ACC112 (cell line): ENCODE results near the gene XPC.

ENCODE experiments used
- H2AFZ ChIP-seq: fragments of 200-600 bp; sonication (generic); one replicate; pipeline ENCODE4 v1.6.0; 2017; ENCODE audit warnings: antibody characterized with exemption, low read length; ENCODE audit not compliant: unreplicated experiment
- H3K27ac ChIP-seq: fragments of 200-600 bp; sonication (generic); 2 replicates; pipeline ENCODE4 v1.5.1; 2014; ENCODE audit warnings: low read depth, mild to moderate bottlenecking, antibody characterized with exemption, low read length, moderate library complexity
- H3K27me3 ChIP-seq: fragments of 200-600 bp; sonication (generic); 2 replicates; pipeline ENCODE4 v1.6.1; 2014; ENCODE audit warnings: mild to moderate bottlenecking, antibody characterized with exemption, low read length, moderate library complexity, mixed read lengths; ENCODE audit not compliant: insufficient read depth
- H3K36me3 ChIP-seq: fragments of 200-600 bp; sonication (generic); 2 replicates; pipeline ENCODE4 v1.6.1; 2016; ENCODE audit warnings: mild to moderate bottlenecking, antibody characterized with exemption, low read length, moderate library complexity, mixed read lengths; ENCODE audit not compliant: insufficient read depth
- H3K4me1 ChIP-seq: fragments of 200-600 bp; sonication (generic); one replicate; pipeline ENCODE4 v1.6.1; 2016; ENCODE audit warnings: low read length, mixed read lengths; ENCODE audit not compliant: insufficient read depth, unreplicated experiment, control insufficient read depth
- H3K4me3 ChIP-seq: fragments of 200-600 bp; sonication (generic); 2 replicates; pipeline ENCODE4 v1.5.1; 2014; ENCODE audit warnings: mild to moderate bottlenecking, low read depth, low read length
- H3K79me2 ChIP-seq: fragments of 200-600 bp; sonication (generic); one replicate; pipeline ENCODE4 v1.6.0; 2016; ENCODE audit warnings: low read length; ENCODE audit not compliant: control insufficient read depth, unreplicated experiment, insufficient read depth

The XPC gene

DNA sequence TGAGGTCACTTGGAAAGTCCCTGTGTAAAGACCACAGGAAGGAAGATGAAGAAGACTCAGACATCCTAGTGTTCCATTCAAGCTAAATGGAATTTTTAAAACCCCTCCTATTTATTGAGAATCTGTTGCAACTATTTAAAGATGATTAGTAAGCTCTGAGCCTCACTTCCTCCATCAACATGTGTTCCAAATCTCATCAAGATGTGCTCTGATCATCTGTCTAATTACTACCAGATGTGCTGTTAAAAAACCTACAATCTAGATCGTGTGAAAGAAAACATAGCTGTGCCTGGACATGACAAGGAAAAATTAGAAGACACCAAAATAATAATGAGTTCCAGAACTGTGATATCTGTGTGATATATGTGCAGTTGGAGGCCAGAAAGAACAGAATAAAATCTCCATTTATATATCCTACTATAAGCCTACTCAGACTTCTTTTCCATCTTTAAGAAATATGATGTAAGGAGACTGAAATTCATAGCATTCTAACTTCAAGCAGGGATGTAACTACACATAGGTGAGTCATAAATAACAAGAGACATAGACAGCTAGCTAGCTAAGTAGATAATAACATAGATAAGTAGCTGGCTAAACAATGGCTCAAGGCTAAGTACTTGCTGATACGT is 7.8 kb downstream of the XPC start:
- H2AFZ ChIP-seq, result no peak overlapping the region
- peaks cover 25% of the 10 kb centered on the region for H3K79me2 ChIP-seq
- peak overlapping the region; percentile 89 for H3K27ac ChIP-seq
- H3K4me1 ChIP-seq, result peaks cover 41% of the 10 kb centered on the region
- peak overlapping the region; percentile 12; the same call in 1 of the 2 replicates for H3K4me3 ChIP-seq
- H3K36me3 ChIP-seq, result peaks cover 37% of the 10 kb centered on the region
- no peaks in the 10 kb centered on the region for H3K27me3 ChIP-seq

DNA sequence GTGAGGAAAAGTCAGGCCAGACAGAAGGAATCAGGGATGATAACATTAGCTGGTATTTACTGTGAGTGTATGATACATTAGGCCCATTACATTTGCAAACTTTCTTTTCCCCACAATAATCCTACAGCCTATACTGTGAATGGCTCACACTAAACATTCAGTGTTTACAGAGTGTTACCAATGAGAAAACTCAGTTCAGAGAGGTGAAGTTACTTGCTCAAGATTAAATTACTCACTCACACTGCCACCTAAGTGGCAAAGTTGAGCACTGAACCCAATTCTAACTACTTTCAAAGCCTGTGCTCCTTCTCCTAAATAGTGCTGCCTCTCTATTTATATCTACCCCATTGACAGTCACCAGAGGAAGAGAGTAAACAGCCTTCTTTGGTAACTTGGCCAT is 8.5 kb downstream of the XPC start:
- Histone ChIP-seq H2AFZ (no peak overlapping the region), H3K4me1 (peaks cover 34% of the 10 kb centered on the region), H3K36me3 (peaks cover 37% of the 10 kb centered on the region), H3K27ac (peak overlapping the region; percentile 89), H3K4me3 (peak overlapping the region; percentile 12; the same call in 1 of the 2 replicates), H3K79me2 (peaks cover 18% of the 10 kb centered on the region), H3K27me3 (no peaks in the 10 kb centered on the region)

GRCh38 chr3:14169435-14169834 is 9.0 kb downstream of the XPC start:
- peak overlapping the region; percentile 89 for H3K27ac ChIP-seq
- H3K27me3 ChIP-seq, result no peaks in the 10 kb centered on the region
- peaks cover 14% of the 10 kb centered on the region for H3K79me2 ChIP-seq
- H3K4me3 ChIP-seq, result no peak overlapping the region
- peaks cover 30% of the 10 kb centered on the region for H3K4me1 ChIP-seq
- no peak overlapping the region for H2AFZ ChIP-seq
- peaks cover 41% of the 10 kb centered on the region for H3K36me3 ChIP-seq

GRCh38 chr3:14166877-14167603 is 11.4 kb downstream of the XPC start:
- H3K4me1 ChIP-seq, result peaks cover 26% of the 10 kb centered on the region
- H3K4me3 ChIP-seq, result no peak overlapping the region
- no peak overlapping the region for H3K27ac ChIP-seq
- no peaks in the 10 kb centered on the region for H3K27me3 ChIP-seq
- peaks cover 6% of the 10 kb centered on the region for H3K79me2 ChIP-seq
- H2AFZ ChIP-seq, result no peak overlapping the region
- H3K36me3 ChIP-seq, result peaks cover 58% of the 10 kb centered on the region

- no peaks in the 10 kb centered on the region for H3K79me2 ChIP-seq
- no peaks in the 10 kb centered on the region for H3K4me1 ChIP-seq
- peaks cover 64% of the 10 kb centered on the region for H3K36me3 ChIP-seq
- H3K27me3 ChIP-seq, result no peaks in the 10 kb centered on the region
- H2AFZ ChIP-seq, result no peak overlapping the region
- H3K4me3 ChIP-seq, result no peak overlapping the region
- H3K27ac ChIP-seq, result no peak overlapping the region
These were observed 16.2 kb downstream of the XPC start for GRCh38 chr3:14162178-14162577.

DNA sequence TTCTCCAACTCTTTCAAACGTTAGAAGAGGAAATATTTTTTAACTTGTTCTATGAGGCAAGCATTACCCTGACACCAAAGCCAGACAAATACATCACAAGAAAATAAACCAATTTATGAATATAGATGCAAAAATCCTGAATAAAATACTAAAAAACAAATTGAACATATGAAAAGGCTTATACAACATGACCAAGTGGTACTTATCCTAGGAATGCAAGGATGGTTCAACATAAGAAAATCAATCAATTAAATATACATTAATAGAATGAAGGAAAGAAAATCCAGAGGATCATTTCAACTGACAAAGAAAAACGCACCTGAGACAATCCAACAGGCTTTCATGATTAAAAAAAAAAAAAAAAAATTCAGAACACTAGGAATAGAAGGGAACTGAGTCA is 17.1 kb downstream of the XPC start:
- Histone ChIP-seq H3K27ac (no peak overlapping the region), H3K79me2 (no peaks in the 10 kb centered on the region), H3K36me3 (peaks cover 64% of the 10 kb centered on the region), H3K4me1 (no peaks in the 10 kb centered on the region), H3K4me3 (no peak overlapping the region), H2AFZ (no peak overlapping the region), H3K27me3 (no peaks in the 10 kb centered on the region)

GRCh38 chr3:14159426-14159825 is 19.0 kb downstream of the XPC start:
- no peaks in the 10 kb centered on the region for H3K4me1 ChIP-seq
- no peak overlapping the region for H3K4me3 ChIP-seq
- no peak overlapping the region for H2AFZ ChIP-seq
- peaks cover 60% of the 10 kb centered on the region for H3K36me3 ChIP-seq
- no peak overlapping the region for H3K27ac ChIP-seq
- no peaks in the 10 kb centered on the region for H3K79me2 ChIP-seq
- H3K27me3 ChIP-seq, result no peaks in the 10 kb centered on the region

- H3K36me3 ChIP-seq, result peaks cover 52% of the 10 kb centered on the region
- no peaks in the 10 kb centered on the region for H3K4me1 ChIP-seq
- no peak overlapping the region for H3K4me3 ChIP-seq
- H3K27ac ChIP-seq, result no peak overlapping the region
- no peaks in the 10 kb centered on the region for H3K27me3 ChIP-seq
- no peaks in the 10 kb centered on the region for H3K79me2 ChIP-seq
- H2AFZ ChIP-seq, result no peak overlapping the region
These were observed 20.0 kb downstream of the XPC start for GRCh38 chr3:14158370-14158769.

GRCh38 chr3:14157951-14158350 is 20.4 kb downstream of the XPC start:
- peaks cover 48% of the 10 kb centered on the region for H3K36me3 ChIP-seq
- H3K4me3 ChIP-seq, result no peak overlapping the region
- H3K79me2 ChIP-seq, result no peaks in the 10 kb centered on the region
- no peak overlapping the region for H2AFZ ChIP-seq
- H3K27ac ChIP-seq, result no peak overlapping the region
- H3K4me1 ChIP-seq, result no peaks in the 10 kb centered on the region
- no peaks in the 10 kb centered on the region for H3K27me3 ChIP-seq

- Histone ChIP-seq H2AFZ (no peak overlapping the region), H3K27ac (no peak overlapping the region), H3K27me3 (no peaks in the 10 kb centered on the region), H3K4me3 (no peak overlapping the region), H3K36me3 (peaks cover 38% of the 10 kb centered on the region), H3K79me2 (no peaks in the 10 kb centered on the region), H3K4me1 (no peaks in the 10 kb centered on the region)
These were observed 21.4 kb downstream of the XPC start for GRCh38 chr3:14156843-14157561.
